ENCODE measurements around the gene ZBED2. TPM values are rescaled to one million over a fixed set of nuclear protein-coding genes. Genes with fewer than 3 reads are reported as not detected.

The ZBED2 gene, protein sequence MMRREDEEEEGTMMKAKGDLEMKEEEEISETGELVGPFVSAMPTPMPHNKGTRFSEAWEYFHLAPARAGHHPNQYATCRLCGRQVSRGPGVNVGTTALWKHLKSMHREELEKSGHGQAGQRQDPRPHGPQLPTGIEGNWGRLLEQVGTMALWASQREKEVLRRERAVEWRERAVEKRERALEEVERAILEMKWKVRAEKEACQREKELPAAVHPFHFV
- under 0.01 TPM in 1 of 2 replicates, not detected in the other for total RNA-seq

DNA sequence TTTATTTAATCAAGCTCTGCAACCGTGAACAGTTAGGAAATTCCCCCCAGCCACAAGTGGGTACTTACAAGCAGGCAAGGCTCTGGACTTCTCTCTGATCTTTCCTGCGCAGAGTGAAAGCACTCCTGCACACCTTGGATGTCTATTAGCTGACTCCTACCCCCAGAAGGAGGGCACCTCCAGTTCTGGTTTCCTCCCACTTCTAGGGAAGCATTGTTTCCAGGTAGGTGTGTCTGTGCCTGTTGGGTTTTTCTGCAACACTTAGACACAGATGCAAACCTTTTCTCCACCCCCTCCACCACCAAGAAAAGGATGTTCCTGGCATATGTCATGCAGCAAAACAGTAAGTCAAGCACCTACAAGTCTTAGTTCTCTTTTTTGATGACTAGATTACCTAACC, at the start of gene ZBED2:
Gene ZBED2 (minus strand): TSS at position 115 of the 400 bp plus-strand sequence. CDS start 1,145 bp downstream, outside the sequence.

Other genes with a start within 250 kb of the ZBED2 start
- 0.12 TPM in 1 of 2 replicates, not detected in the other for gene CD96, start 53.1 kb downstream of the ZBED2 start, total RNA-seq
- under 0.01 and 0.23 TPM in 2 replicates for gene PLCXD2, start 79.3 kb upstream of the ZBED2 start, total RNA-seq

Data from pericardium fibroblast (primary cell).